ENCODE results near the gene RAB1B.
A peak's percentile ranks its signal among the peaks of the same experiment; 100 is the strongest.

Gene RAB1B

GRCh38 chr11:66324664-66325063, 56.2 kb downstream of the RAB1B start:
- Mint-ChIP-seq H3K9me3 (no peaks in the 10 kb centered on the region), H3K27me3 (no peaks in the 10 kb centered on the region), H3K4me3 (no peak overlapping the region), H3K36me3 (ENCODE audit: insufficient read depth) (peaks cover 8% of the 10 kb centered on the region), H3K27ac (peak overlapping the region in 1 of 2 donors; percentile 67), H3K4me1 (ENCODE audit: low read depth in 2 of 2) (peaks cover 24 to 34% of the 10 kb centered on the region in 2 donors)
- DNase-seq (no peak), ATAC-seq (replicated peaks) (no peak)

GRCh38 chr11:66325263-66325671, 56.8 kb downstream of the RAB1B start:
- H3K36me3 Mint-ChIP-seq (ENCODE audit: insufficient read depth): peaks cover 5% of the 10 kb centered on the region
- H3K27me3 Mint-ChIP-seq: no peaks in the 10 kb centered on the region
- H3K4me1 Mint-ChIP-seq (ENCODE audit: low read depth in 2 of 2): peaks cover 27 to 29% of the 10 kb centered on the region in 2 donors
- H3K4me3 Mint-ChIP-seq: peak overlapping the region in 1 of 2 donors; percentile 11
- H3K9me3 Mint-ChIP-seq: no peaks in the 10 kb centered on the region
- DNase-seq (no peak), ATAC-seq (replicated peaks) (no peak)
- peak overlapping the region in 1 of 2 donors; percentile 71 for H3K27ac Mint-ChIP-seq

- peaks cover 27 to 29% of the 10 kb centered on the region in 2 donors for H3K4me1 Mint-ChIP-seq (ENCODE audit: low read depth in 2 of 2)
- DNase-seq (no peak), ATAC-seq (replicated peaks) (no peak)
- no peaks in the 10 kb centered on the region for H3K9me3 Mint-ChIP-seq
- H3K27ac Mint-ChIP-seq: peak overlapping the region; percentile 71 to 82
- no peaks in the 10 kb centered on the region for H3K27me3 Mint-ChIP-seq
- H3K4me3 Mint-ChIP-seq: peak overlapping the region; percentile 32 to 46
- peaks cover 4% of the 10 kb centered on the region for H3K36me3 Mint-ChIP-seq (ENCODE audit: insufficient read depth)
Observed at GRCh38 chr11:66326261-66327111, 58.0 kb downstream of the RAB1B start.

Data from effector memory CD8-positive, alpha-beta T cell (primary cell).